HepG2 (cell line): ENCODE measurements around the gene NF2. TPM values are rescaled to one million over a fixed set of nuclear protein-coding genes. Genes with fewer than 3 reads are reported as not detected.
A peak's percentile ranks its signal among the peaks of the same experiment; 100 is the strongest.

Experiments
- CAMTA2 ChIP-seq: sonication (generic); formaldehyde crosslinking; IDR thresholded peaks from 2 replicates; pipeline ENCODE4 v1.4.0; 2020; ENCODE audit warnings: mild to moderate bottlenecking, missing genetic modification reagents, borderline replicate concordance
- CBX2 ChIP-seq, 2 experiments: fragments of 200-600 bp in 1 of 2; sonication (generic); formaldehyde crosslinking in 1 of 2; IDR thresholded peaks; 2 replicates each; pipeline versions ENCODE4 v1.7.0 to v1.8.1; 2018 to 2022; ENCODE audit warnings: low read depth in 2 of 2, low read length in 1 of 2, mild to moderate bottlenecking in 1 of 2, missing genetic modification reagents in 1 of 2
- CHD2 ChIP-seq: IDR thresholded peaks from 2 replicates; pipeline ENCODE4 v1.6.1; 2011; ENCODE audit warnings: low read depth, low read length, improper control_type of control experiment
- HNRNPH1 ChIP-seq: fragments of 200-400 bp; formaldehyde crosslinking; optimal IDR thresholded peaks from 2 replicates; pipeline ENCODE3; 2017; ENCODE audit warnings: mild to moderate bottlenecking, low read depth, low read length
- HNRNPK ChIP-seq: fragments of 200-400 bp; formaldehyde crosslinking; IDR thresholded peaks from 2 replicates; pipeline ENCODE4 v1.6.1; 2018; ENCODE audit warnings: low read length, low read depth, moderate library complexity, mild to moderate bottlenecking; ENCODE audit not compliant: poor library complexity, severe bottlenecking
- MTA1 ChIP-seq: sonication (generic); formaldehyde crosslinking; IDR thresholded peaks from 2 replicates; pipeline ENCODE4 v1.4.0; 2020; ENCODE audit warnings: missing genetic modification reagents, mild to moderate bottlenecking, borderline replicate concordance
- RAD21 ChIP-seq: fragments of 450-650 bp; formaldehyde crosslinking; IDR thresholded peaks from 2 replicates; pipeline ENCODE4 v1.5.0; 2020; ENCODE audit warnings: mild to moderate bottlenecking
- STAG1 ChIP-seq: sonication (generic); formaldehyde crosslinking; IDR thresholded peaks from 2 replicates; pipeline ENCODE4 v1.4.0; 2020; ENCODE audit warnings: missing genetic modification reagents
- ZBTB33 ChIP-seq: sonication (generic); formaldehyde crosslinking; IDR thresholded peaks from 2 replicates; pipeline ENCODE4 v1.4.0; 2020; ENCODE audit warnings: missing genetic modification reagents
- ZNF691 ChIP-seq: sonication (generic); formaldehyde crosslinking; IDR thresholded peaks from 2 replicates; pipeline ENCODE4 v1.4.0; 2020; ENCODE audit warnings: missing genetic modification reagents, low read depth, mild to moderate bottlenecking, borderline replicate concordance
- polyA plus RNA-seq, 8 experiments: library from polyadenylated mRNA; depleted of rRNA in 3 of 8; stranded (reverse) in 7 of 8; unstranded in 1 of 8; fragments of >200 nt; fragmentation: Illumina TruSeq in 4 of 8; extraction: Trizol in 4 of 8; gene quantifications; 2 replicates each; pipeline versions ENCODE4 v1.2.1 to v1.2.3, GENCODE V29; 2011 to 2016; ENCODE audit warnings: low read depth in 4 of 8, missing spikeins in 1 of 8, mixed read lengths in 1 of 8; ENCODE audit not compliant: insufficient read depth in 1 of 8
- total RNA-seq, 5 experiments: library from RNA; depleted of rRNA; stranded (reverse); fragments of >200 nt; fragmentation: Illumina TruSeq; extraction: Trizol; gene quantifications; 2 replicates each; pipeline ENCODE4 v1.2.3, GENCODE V29; 2016; ENCODE audit warnings: low read depth in 1 of 5
- TF ChIP-seq, protein P1 (sequence below): sonication (generic); formaldehyde crosslinking; IDR thresholded peaks from 2 replicates; pipeline ENCODE4 v1.4.0; 2020; ENCODE audit warnings: low read depth, mild to moderate bottlenecking, missing genetic modification reagents
- TF ChIP-seq, protein P2 (sequence below): sonication (generic); formaldehyde crosslinking; conservative IDR thresholded peaks from 2 replicates; pipeline ENCODE4 v1.4.0; 2020; ENCODE audit warnings: missing genetic modification reagents
- TF ChIP-seq, protein P3 (sequence below): IDR thresholded peaks from 2 replicates; pipeline ENCODE4 v1.6.1; 2012; ENCODE audit warnings: inconsistent platforms

Gene NF2
- total and polyA plus RNA-seq, 2 of the 13 experiments (the other 11 are each of a cell fraction or from before 2014, with no cell fraction given): 9.3 to 33.3 TPM

DNA sequence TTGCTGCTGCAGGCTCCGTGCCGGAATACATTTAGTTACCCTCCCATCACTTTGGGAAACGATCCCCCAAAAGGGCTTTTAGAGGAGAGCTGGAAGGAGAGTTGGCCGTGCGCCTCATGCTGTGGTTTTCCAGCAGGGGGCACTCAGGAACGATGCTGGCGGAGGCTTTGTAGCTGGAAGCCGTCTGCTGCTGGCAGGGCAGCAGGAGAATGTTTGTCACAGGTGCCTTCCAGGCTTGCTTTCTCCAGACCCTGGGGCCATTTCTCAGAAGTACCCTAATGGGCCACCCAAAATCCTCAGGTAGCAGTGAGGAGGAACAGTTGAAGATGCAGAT is 86.4 kb downstream of the NF2 start (continued):
- TF ChIP-seq ZBTB33 (CRISPR knock-in tag) (peak; percentile 94), CHD2 (no peak), CBX2 (IDR thresholded peaks at IDR 0.05; ENCODE audit: low read depth, low read length) (no peak), CBX2 (CRISPR knock-in tag; IDR thresholded peaks at IDR 0.05; ENCODE audit: low read depth) (no peak), RAD21 (CRISPR knock-in tag) (peak; percentile 61), HNRNPH1 (no peak), MTA1 (no peak), STAG1 (peak; percentile 85), ZNF691 (no peak), CAMTA2 (CRISPR knock-in tag) (no peak), HNRNPK (no peak)
- TF ChIP-seq, protein P1, sequence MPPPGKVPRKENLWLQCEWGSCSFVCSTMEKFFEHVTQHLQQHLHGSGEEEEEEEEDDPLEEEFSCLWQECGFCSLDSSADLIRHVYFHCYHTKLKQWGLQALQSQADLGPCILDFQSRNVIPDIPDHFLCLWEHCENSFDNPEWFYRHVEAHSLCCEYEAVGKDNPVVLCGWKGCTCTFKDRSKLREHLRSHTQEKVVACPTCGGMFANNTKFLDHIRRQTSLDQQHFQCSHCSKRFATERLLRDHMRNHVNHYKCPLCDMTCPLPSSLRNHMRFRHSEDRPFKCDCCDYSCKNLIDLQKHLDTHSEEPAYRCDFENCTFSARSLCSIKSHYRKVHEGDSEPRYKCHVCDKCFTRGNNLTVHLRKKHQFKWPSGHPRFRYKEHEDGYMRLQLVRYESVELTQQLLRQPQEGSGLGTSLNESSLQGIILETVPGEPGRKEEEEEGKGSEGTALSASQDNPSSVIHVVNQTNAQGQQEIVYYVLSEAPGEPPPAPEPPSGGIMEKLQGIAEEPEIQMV (CRISPR knock-in tag): no peak
- TF ChIP-seq, protein P2, sequence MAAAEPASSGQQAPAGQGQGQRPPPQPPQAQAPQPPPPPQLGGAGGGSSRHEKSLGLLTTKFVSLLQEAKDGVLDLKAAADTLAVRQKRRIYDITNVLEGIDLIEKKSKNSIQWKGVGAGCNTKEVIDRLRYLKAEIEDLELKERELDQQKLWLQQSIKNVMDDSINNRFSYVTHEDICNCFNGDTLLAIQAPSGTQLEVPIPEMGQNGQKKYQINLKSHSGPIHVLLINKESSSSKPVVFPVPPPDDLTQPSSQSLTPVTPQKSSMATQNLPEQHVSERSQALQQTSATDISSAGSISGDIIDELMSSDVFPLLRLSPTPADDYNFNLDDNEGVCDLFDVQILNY (CRISPR knock-in tag): no peak
- TF ChIP-seq, protein P3, sequence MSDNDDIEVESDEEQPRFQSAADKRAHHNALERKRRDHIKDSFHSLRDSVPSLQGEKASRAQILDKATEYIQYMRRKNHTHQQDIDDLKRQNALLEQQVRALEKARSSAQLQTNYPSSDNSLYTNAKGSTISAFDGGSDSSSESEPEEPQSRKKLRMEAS: no peak
